B cell (primary cell): Measurements from ENCODE around the gene HTRA1. TPM values are rescaled to one million over a fixed set of nuclear protein-coding genes. Genes with fewer than 3 reads are reported as not detected.

Source experiments
- ATAC-seq: fragments of 200-7000 bp; cut with Tn5 transposase; one replicate; pipeline ENCODE4 v1.10.0; 2021; ENCODE audit warnings: low read depth, mild to moderate bottlenecking, moderate number of reproducible peaks, moderate library complexity
- CTCF ChIA-PET: fragments of 350-600 bp; sonication (Branson Sonifier 250); formaldehyde crosslinking; loops from one replicate; lab custom pipeline; 2021; ENCODE audit warnings: antibody characterized with exemption, inconsistent platforms; lab: Charles Lee
- POLR2A ChIA-PET: fragments of 350-600 bp; sonication (Branson Sonifier 250); formaldehyde crosslinking; loops from one replicate; lab custom pipeline; 2021; ENCODE audit warnings: antibody characterized with exemption; lab: Charles Lee
- DNase-seq: peaks from one replicate; pipeline ENCODE4 v3.0.0; 2013
- H2AFZ ChIP-seq: 2 replicates; pipeline ENCODE4 v1.6.1; 2012; ENCODE audit warnings: mild to moderate bottlenecking, low read depth, low read length; ENCODE audit not compliant: insufficient read depth, poor library complexity, severe bottlenecking
- H3K27ac ChIP-seq, 2 donors: 1 replicate in 1 of 2; 2 replicates in 1 of 2; pipeline ENCODE4 v1.5.1; 2012 to 2013; ENCODE audit warnings: low read length in 2 of 2, mild to moderate bottlenecking in 2 of 2, moderate library complexity in 1 of 2
- H3K27me3 ChIP-seq, 4 experiments: fragments of 200-600 bp in 1 of 4; sonication (generic) in 1 of 4; replicated peaks in 1 of 4; 1 replicate in 2 of 4; 2 replicates in 2 of 4; pipeline versions ENCODE4 v1.6.1 to v1.7.0; 2013 to 2016; ENCODE audit warnings: low read length in 3 of 4, mild to moderate bottlenecking in 2 of 4, mixed read lengths in 1 of 4, moderate library complexity in 1 of 4; ENCODE audit not compliant: insufficient read depth in 4 of 4, control insufficient read depth in 3 of 4; ENCODE audit errors: control extremely low read depth in 1 of 4
- H3K36me3 ChIP-seq, 2 experiments: replicated peaks in 1 of 2; 1 replicate in 1 of 2; 2 replicates in 1 of 2; pipeline versions ENCODE4 v1.6.1 to v1.7.1; 2013; ENCODE audit warnings: low read length in 1 of 2; ENCODE audit not compliant: insufficient read depth in 2 of 2, control insufficient read depth in 1 of 2; ENCODE audit errors: control extremely low read depth in 1 of 2, extremely low read depth in 1 of 2
- H3K4me1 ChIP-seq, 2 donors: fragments of 200-600 bp in 1 of 2; sonication (generic) in 1 of 2; 1 replicate in 1 of 2; 2 replicates in 1 of 2; pipeline versions ENCODE4 v1.5.1 to v1.6.1; 2013 to 2017; ENCODE audit warnings: low read length in 2 of 2; ENCODE audit not compliant: control insufficient read depth in 2 of 2, insufficient read depth in 2 of 2
- H3K4me2 ChIP-seq: replicated peaks from 2 replicates; pipeline ENCODE3; 2012; ENCODE audit warnings: mild to moderate bottlenecking, low read depth, low read length; ENCODE audit not compliant: poor library complexity, severe bottlenecking
- H3K4me3 ChIP-seq, 5 experiments: fragments of 200-600 bp in 1 of 5; sonication (generic) in 1 of 5; 1 replicate in 3 of 5; 2 replicates in 2 of 5; pipeline versions ENCODE4 v1.5.1 to v1.7.0; 2011 to 2016; ENCODE audit warnings: low read length in 4 of 5, mild to moderate bottlenecking in 4 of 5, low read depth in 2 of 5, control low read depth in 1 of 5, moderate library complexity in 1 of 5; ENCODE audit not compliant: insufficient read depth in 1 of 5; ENCODE audit errors: control extremely low read depth in 1 of 5, extremely low read depth in 1 of 5
- H3K79me2 ChIP-seq: fragments of 200-600 bp; sonication (generic); one replicate; pipeline ENCODE4 v1.6.0; 2016; ENCODE audit warnings: low read length; ENCODE audit not compliant: control insufficient read depth, insufficient read depth
- H3K9ac ChIP-seq: fragments of 200-600 bp; sonication (generic); 2 replicates; pipeline ENCODE4 v1.6.1; 2017; ENCODE audit warnings: mild to moderate bottlenecking, low read length, moderate library complexity
- H3K9me3 ChIP-seq, 3 donors: one replicate each; pipeline versions ENCODE4 v1.6.1 to v1.7.1; 2013; ENCODE audit warnings: low read length in 2 of 3; ENCODE audit not compliant: control insufficient read depth in 2 of 3, insufficient read depth in 1 of 3; ENCODE audit errors: control extremely low read depth in 1 of 3
- H4K20me1 ChIP-seq: 2 replicates; pipeline ENCODE4 v1.6.0; 2012; ENCODE audit warnings: mild to moderate bottlenecking, low read length; ENCODE audit not compliant: insufficient read depth, control insufficient read depth, poor library complexity, severe bottlenecking
- H3K27ac Mint-ChIP-seq: one replicate; pipeline ENCODE4 v1.8.0; 2021; ENCODE audit warnings: mixed read lengths
- H3K27me3 Mint-ChIP-seq: one replicate; pipeline ENCODE4 v1.8.0; 2021; ENCODE audit warnings: mixed read lengths
- H3K4me1 Mint-ChIP-seq: one replicate; pipeline ENCODE4 v1.8.0; 2021; ENCODE audit warnings: mixed read lengths
- H3K4me3 Mint-ChIP-seq: one replicate; pipeline ENCODE4 v1.8.0; 2021; ENCODE audit warnings: mixed read lengths
- H3K9me3 Mint-ChIP-seq: one replicate; pipeline ENCODE4 v1.8.0; 2022; ENCODE audit warnings: mixed read lengths; ENCODE audit not compliant: insufficient read depth
- EZH2 ChIP-seq: IDR thresholded peaks from 2 replicates; pipeline ENCODE4 v1.6.1; 2012; ENCODE audit warnings: borderline replicate concordance, low read depth, mild to moderate bottlenecking, moderate library complexity, low read length; ENCODE audit not compliant: insufficient read depth, poor library complexity, severe bottlenecking
- WGBS: methylation state at CpG from one replicate; pipeline ENCODE4 v1.1.5; 2013; ENCODE audit warnings: missing lambda C conversion rate; ENCODE audit not compliant: insufficient coverage; 5-methylcytosine and 5-hydroxymethylcytosine counted together
- intact Hi-C: fragments of 100-400 bp; cut with micrococcal nuclease; formaldehyde crosslinking; loops from one replicate; pipeline ENCODE4 v1.10.0; 2022
- polyA plus RNA-seq: library from polyadenylated mRNA; depleted of rRNA; stranded (reverse); fragments of >200 nt; gene quantifications from 2 replicates; pipeline ENCODE4 v1.2.3, GENCODE V29; 2012
- total RNA-seq, 2 donors: library from RNA; stranded (reverse); fragments of 120-200 nt in 1 of 2; gene quantifications; 1 replicate in 1 of 2; 2 replicates in 1 of 2; pipeline versions ENCODE4 v1.2.3 to v1.2.4, GENCODE V29; 2013 to 2022
- TF ChIP-seq, protein P1 (sequence below): fragments of 200-600 bp; IDR thresholded peaks from one replicate; pipeline ENCODE4 v1.8.0; 2022; ENCODE audit warnings: antibody characterized with exemption, mild to moderate bottlenecking

Gene HTRA1
- total and polyA plus RNA-seq, 2 donors (not counting 1 experiment from before 2014, with no cell fraction given): not detected

DNA sequence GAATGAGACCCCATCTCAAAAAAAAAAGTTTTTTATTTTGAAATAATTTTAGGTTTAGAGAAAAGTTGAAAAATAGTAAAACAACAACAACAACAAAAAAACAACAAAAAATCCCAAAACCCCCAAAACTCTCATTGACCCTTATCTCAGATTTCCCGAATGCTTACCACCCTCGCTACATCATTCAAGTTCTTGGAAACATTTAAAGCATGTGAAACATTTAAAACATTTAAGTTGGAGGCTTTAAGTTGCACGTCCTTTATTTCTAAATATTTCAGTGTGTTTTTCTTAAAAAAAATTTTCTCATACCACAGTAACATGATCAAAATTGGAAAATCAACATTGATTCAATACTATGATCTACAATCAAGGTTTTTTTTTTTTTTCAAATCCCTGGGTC, 7.3 kb upstream of the HTRA1 start:
- H3K27me3 ChIP-seq: peaks cover 0 to 26% (median 8%) of the 10 kb centered on the region in 4 experiments
- Mint-ChIP-seq H3K4me3 (no peak overlapping the region), H3K9me3 (no peaks in the 10 kb centered on the region), H3K4me1 (no peaks in the 10 kb centered on the region), H3K27ac (no peak overlapping the region), H3K27me3 (peaks cover 54% of the 10 kb centered on the region)
- H3K27ac ChIP-seq: no peak overlapping the region
- H3K4me2 ChIP-seq: no peak overlapping the region
- no peaks in the 10 kb centered on the region for H3K79me2 ChIP-seq
- ATAC-seq (no peak), DNase-seq (no peak)
- WGBS: no CpG with 5 or more reads among the region's 3 CpGs
- no peak overlapping the region for H3K4me3 ChIP-seq
- H3K9ac ChIP-seq: no peak overlapping the region
- TF ChIP-seq, protein P1, sequence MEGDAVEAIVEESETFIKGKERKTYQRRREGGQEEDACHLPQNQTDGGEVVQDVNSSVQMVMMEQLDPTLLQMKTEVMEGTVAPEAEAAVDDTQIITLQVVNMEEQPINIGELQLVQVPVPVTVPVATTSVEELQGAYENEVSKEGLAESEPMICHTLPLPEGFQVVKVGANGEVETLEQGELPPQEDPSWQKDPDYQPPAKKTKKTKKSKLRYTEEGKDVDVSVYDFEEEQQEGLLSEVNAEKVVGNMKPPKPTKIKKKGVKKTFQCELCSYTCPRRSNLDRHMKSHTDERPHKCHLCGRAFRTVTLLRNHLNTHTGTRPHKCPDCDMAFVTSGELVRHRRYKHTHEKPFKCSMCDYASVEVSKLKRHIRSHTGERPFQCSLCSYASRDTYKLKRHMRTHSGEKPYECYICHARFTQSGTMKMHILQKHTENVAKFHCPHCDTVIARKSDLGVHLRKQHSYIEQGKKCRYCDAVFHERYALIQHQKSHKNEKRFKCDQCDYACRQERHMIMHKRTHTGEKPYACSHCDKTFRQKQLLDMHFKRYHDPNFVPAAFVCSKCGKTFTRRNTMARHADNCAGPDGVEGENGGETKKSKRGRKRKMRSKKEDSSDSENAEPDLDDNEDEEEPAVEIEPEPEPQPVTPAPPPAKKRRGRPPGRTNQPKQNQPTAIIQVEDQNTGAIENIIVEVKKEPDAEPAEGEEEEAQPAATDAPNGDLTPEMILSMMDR: no peak
- TF ChIP-seq EZH2: no peak
- H2AFZ ChIP-seq: no peak overlapping the region
- POLR2A ChIA-PET: no interaction called here
- H3K9me3 ChIP-seq: peaks cover 0 to 6% (median 0%) of the 10 kb centered on the region in 3 donors
- H3K4me1 ChIP-seq: peaks cover 0 to 1% of the 10 kb centered on the region in 2 donors
- no peaks in the 10 kb centered on the region for H4K20me1 ChIP-seq
- intact Hi-C loops: no loop called here
- H3K36me3 ChIP-seq: no peaks in the 10 kb centered on the region
- CTCF ChIA-PET: interaction anchor here (1.2 kb wide), 1 partner anchor 155 kb away, joined by 5 read pairs; no protein-coding TSS in a partner anchor

DNA sequence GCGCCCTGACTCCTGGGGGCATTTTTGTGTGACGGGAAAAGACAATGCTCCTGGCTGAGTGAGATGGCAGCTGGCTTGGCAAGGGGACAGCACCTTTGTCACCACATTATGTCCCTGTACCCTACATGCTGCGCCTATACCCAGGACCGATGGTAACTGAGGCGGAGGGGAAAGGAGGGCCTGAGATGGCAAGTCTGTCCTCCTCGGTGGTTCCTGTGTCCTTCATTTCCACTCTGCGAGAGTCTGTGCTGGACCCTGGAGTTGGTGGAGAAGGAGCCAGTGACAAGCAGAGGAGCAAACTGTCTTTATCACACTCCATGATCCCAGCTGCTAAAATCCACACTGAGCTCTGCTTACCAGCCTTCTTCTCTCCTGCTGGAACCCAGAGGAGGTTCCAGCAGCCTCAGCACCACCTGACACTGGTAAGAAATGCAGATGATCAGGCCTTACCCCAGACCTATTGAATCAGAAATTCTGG, 6.7 kb upstream of the HTRA1 start, which contains the start of gene ARMS2:
ARMS2 (plus strand) TSS at position 51 of the 478 bp plus-strand sequence; CDS start at position 126, 75 bp downstream.
- no peaks in the 10 kb centered on the region for H3K79me2 ChIP-seq
- Mint-ChIP-seq H3K27me3 (peaks cover 52% of the 10 kb centered on the region), H3K9me3 (no peaks in the 10 kb centered on the region), H3K4me3 (no peak within 1 kb of the TSS), H3K4me1 (no peaks in the 10 kb centered on the region), H3K27ac (no peak within 1 kb of the TSS)
- H3K4me1 ChIP-seq: peaks cover 0 to 5% of the 10 kb centered on the region in 2 donors
- H3K4me2 ChIP-seq: no peak within 1 kb of the TSS
- DNase-seq: no peak
- intact Hi-C loops: no loop called here
- H3K27me3 ChIP-seq: peaks cover 0 to 32% (median 13%) of the 10 kb centered on the region in 4 experiments
- POLR2A ChIA-PET: no interaction called here
- H3K9ac ChIP-seq: no peak within 1 kb of the TSS
- H3K4me3 ChIP-seq: no peak within 1 kb of the TSS
- no peak within 1 kb of the TSS for H3K27ac ChIP-seq
- no peak for TF ChIP-seq EZH2
- TF ChIP-seq, protein P1: no peak
- H3K36me3 ChIP-seq: no peaks in the 10 kb centered on the region
- H2AFZ ChIP-seq: no peak within 1 kb of the TSS
- H4K20me1 ChIP-seq: no peaks in the 10 kb centered on the region
- ATAC-seq: no peak
- H3K9me3 ChIP-seq: peaks cover 0 to 6% (median 0%) of the 10 kb centered on the region in 3 donors
- CTCF ChIA-PET: interaction anchor here (1.2 kb wide), 1 partner anchor 156 kb away, joined by 5 read pairs; no protein-coding TSS in a partner anchor
- WGBS: 80% methylated on average over 5 of the region's 7 CpGs
